ENCODE results near the gene FOS. TPM values are rescaled to one million over a fixed set of nuclear protein-coding genes. Genes with fewer than 3 reads are reported as not detected.

FOS gene
- total and polyA plus RNA-seq, 4 donors, result 13.2 to 82.7 (median 20.0) TPM

GRCh38 chr14:75254381-75254822 is 24.2 kb upstream of the FOS start (continued):
- TF ChIP-seq GABPA (IDR thresholded peaks at IDR 0.05 in 1 of 2, conservative IDR thresholded peaks at IDR 0.05 in 1 of 2) (peak in 1 of 2 donors; percentile 49), REST (IDR thresholded peaks at IDR 0.05) (peak; percentile 66), NR2F2 (IDR thresholded peaks at IDR 0.05) (peak; percentile 57), FOXA2 (IDR thresholded peaks at IDR 0.05) (peak; percentile 74), RXRA (IDR thresholded peaks at IDR 0.05) (peak; percentile 90 to 93), JUND (IDR thresholded peaks at IDR 0.05) (peak; percentile 28 to 70)

GRCh38 chr14:75254901-75255584 is 23.6 kb upstream of the FOS start:
- 34% methylated on average over 7 of the region's 7 CpGs for WGBS
- peak overlapping the region; percentile 23 to 72 for H3K27ac ChIP-seq (ENCODE audit: low read depth in 1 of 2, low read length in 2 of 2)
- no peaks in the 10 kb centered on the region for H3K9me3 ChIP-seq (ENCODE audit: control insufficient read depth in 4 of 4, low read length in 3 of 4)
- peaks cover 10 to 35% (median 23%) of the 10 kb centered on the region in 4 donors for H3K4me1 ChIP-seq (ENCODE audit: control insufficient read depth in 4 of 4, insufficient read depth in 4 of 4, low read length in 3 of 4)
- TF ChIP-seq FOXA1 (IDR thresholded peaks at IDR 0.05) (no peak), CTCF (IDR thresholded peaks at IDR 0.05; ENCODE audit: low read depth, low read length, missing input control) (no peak), REST (IDR thresholded peaks at IDR 0.05) (peak; percentile 48), FOXA2 (IDR thresholded peaks at IDR 0.05) (no peak)
- H3K36me3 ChIP-seq (ENCODE audit: control insufficient read depth in 4 of 4, insufficient read depth in 3 of 4, low read depth in 1 of 4, low read length in 3 of 4), result no peaks in the 10 kb centered on the region
- no peaks in the 10 kb centered on the region for H3K27me3 ChIP-seq (ENCODE audit: control insufficient read depth in 4 of 4, insufficient read depth in 4 of 4, low read length in 3 of 4)
- no peak for DNase-seq (ENCODE audit: low spot score)
- peak overlapping the region in 1 of 2 donors; percentile 18 for H3K9ac ChIP-seq (ENCODE audit: low read depth in 1 of 2, low read length in 2 of 2)
- H3K4me3 ChIP-seq (ENCODE audit: low read depth in 1 of 3, low read length in 3 of 3), result no peak overlapping the region

All from liver (tissue), 9 donors.